Stimulated activated CD8-positive, alpha-beta memory T cell treated with anti-CD3 and anti-CD28 coated beads, Interleukin-2, amount 100 ng/mL, for 1 hour (primary cell): ENCODE measurements around the gene SMIM14.
A peak's percentile ranks its signal among the peaks of the same experiment; 100 is the strongest.
"Not testable (repeated sequence)": the region's sequence is repeated elsewhere in the genome, so short reads cannot be mapped to it uniquely, and the experiment has no call there.

Experiments
- DNase-seq, 2 donors: peaks; one replicate each; pipeline ENCODE4 v3.0.0-alpha.2; 2020; ENCODE audit warnings: low read depth in 2 of 2

Gene SMIM14

DNA sequence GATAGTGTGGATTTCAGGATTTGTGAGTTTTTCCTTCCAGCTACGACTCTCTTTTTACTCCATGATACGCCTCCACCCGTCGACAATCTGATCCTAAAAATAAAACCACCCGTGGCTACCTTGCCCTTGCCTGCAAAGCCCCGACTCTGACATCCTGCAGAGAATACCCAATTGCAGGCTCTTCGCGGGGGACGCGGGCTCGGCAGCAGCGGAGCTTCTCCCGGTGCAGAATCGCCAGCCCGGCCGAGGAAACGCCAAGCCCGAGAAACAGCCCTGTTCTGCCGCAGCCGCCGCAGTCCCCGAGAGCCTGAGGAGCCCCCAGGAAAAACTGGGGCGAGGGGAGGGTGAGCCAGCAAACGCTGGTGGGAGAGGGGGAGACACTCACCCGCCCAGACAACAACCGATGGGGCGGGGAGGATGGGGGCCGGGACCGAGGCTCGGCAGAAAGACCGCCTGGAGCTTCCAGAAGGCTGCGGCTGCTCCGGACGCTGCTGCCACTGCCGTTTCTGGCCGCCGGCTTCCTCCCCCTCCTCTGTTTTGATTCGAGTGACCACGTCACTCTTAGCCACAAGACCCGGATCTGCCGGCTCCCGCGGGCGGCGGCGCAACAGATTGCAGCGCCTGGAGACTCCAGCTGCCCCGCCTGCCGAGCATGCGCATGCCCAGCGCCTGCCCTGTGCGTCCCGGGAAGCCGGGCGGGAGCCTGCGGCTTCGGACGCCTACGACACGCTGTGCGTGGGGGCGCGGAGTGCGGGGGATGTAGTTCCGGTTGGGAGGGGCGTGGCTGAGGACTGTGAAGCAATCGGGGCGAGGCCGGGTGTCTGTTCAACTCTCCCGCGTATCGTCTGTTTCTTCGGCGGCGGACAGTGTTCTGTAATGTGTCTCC is at the start of gene SMIM14:
Gene SMIM14 (minus strand): TSS at position 512 of the 886 bp plus-strand sequence. CDS start 33,720 bp downstream, outside the sequence.
- DNase-seq: peak; percentile 79 to 81

DNA sequence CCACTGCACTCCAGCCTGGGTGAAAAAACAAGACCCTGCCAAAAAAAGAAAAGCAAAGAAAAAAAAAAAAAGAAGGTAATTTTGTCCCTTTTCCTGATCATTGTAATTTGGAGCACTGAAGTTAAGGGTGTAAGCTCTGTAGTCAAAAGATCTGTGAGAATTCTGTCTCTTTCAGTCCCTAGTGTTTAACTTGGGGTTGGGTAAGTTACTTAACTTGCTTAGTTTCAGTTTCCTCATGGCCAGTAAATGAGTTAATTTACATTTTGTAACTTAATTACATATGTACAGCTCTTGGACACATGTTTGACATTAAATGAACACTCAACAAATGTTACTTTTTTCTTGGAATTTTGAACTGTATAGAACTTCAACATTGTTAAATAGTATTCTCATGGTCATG is 48.3 kb upstream of the SMIM14 start:
- no peak for DNase-seq

DNA sequence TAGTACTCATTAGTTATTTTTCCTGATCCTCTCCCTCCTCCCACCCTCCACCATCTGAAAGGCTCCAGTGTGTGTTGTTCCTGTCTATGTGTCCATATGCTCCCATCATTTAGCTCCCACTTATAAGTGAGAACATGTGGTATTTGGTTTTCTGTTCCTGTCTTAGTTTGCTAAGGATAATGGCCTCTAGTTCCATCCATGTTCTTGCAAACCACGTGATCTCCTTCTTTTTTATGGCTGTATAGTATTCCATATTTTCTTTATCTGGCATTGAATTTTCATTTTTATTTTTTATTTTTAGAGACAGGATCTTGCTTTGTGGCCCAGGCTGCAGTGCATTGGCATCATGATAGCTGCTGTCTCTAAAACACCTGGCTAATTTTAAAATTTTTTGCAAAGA is 47.3 kb upstream of the SMIM14 start:
- no peak for DNase-seq

DNA sequence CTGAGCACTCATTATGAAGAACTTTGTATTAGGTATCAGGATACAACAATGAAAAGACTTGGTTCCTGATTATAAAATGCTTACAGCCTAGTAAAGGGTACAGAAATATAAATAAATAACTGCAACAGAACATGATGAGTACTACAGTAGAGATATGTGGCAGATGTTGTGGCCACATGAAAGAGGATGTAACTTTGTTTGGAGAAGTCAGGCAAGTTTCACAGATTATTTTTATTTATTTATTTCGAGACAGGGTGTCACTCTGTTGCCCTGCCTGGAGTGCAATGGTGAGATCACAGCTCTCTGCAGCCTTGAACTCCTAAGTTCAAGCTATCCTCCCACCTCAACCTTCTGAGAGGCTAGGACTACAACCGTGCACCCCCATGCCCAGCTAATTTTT is 43.5 kb upstream of the SMIM14 start:
- DNase-seq: no peak

DNA sequence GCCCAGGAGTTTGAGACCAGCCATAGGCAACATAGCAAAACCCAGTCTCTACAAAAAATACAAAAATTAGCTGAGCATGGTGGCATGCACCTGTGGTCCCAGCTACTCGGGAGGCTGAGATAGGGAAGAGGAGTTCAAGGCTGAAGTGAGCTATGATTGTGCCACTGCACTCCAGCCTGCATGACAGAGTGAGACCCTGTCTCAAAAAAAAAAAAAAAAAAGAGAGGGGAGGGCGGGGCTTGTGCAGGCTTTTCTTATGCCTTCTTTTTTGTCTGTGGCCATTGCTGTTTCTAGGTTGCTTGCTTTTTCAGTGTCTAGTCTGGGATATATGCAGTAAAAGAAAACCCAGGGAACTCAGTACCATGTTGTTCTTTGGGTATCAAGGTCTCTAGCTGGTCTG is 42.3 kb upstream of the SMIM14 start:
- DNase-seq: not testable (repeated sequence)

DNA sequence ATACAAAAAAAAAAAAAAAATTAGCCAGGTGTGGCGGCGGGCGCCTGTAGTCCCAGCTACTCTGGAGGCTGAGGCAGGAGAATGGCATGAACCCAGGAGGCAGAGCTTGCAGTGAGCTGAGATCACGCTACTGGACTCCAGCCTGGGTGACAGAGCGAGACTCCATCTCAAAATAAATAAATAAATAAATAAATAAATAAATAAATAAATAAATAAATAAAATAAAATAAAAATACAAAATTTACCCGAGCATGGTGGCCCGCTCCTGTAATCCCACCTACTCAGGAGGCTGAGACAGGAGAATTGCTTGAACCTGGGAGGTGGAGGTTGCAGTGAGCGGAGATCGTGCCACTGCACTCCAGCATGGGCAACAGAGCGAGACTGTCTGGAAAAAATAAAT is 37.0 kb upstream of the SMIM14 start:
- not testable (repeated sequence) for DNase-seq

DNA sequence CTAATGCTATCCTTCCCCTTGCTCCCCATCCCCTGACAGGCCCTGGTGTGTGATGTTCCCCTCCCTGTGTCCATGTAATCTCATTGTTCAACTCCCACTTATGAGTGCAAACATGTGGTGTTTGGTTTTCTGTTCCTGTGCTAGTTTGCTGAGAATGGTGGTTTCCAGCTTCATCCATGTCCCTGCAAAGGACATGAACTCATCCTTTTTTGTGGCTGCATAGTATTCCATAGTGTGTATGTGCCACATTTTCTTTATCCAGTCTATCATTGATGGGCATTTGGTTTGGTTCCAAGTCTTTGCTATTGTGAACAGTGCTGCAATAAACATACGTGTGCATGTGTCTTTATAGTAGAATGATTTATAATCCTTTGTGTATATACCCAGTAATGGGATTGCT is 31.6 kb upstream of the SMIM14 start:
- not testable (repeated sequence) for DNase-seq

DNA sequence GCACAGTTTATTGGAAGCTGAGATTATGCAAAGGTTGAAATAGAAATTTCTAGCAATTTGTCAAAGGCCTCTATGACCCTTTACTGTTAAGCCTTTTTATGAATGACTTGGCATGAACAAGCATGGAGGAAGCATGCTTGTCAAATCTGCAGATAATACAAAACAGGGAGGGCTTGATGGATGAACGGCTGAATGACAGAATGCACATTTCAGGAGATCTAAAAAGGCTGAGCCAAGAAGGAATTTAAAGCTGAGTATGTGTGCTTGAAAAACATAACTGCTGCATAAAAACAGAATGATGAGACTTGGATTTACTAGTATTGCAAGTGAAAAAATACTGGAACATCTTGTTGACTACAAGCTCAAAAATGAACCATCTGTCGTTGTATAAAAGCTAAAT is 30.2 kb upstream of the SMIM14 start:
- DNase-seq: no peak

DNA sequence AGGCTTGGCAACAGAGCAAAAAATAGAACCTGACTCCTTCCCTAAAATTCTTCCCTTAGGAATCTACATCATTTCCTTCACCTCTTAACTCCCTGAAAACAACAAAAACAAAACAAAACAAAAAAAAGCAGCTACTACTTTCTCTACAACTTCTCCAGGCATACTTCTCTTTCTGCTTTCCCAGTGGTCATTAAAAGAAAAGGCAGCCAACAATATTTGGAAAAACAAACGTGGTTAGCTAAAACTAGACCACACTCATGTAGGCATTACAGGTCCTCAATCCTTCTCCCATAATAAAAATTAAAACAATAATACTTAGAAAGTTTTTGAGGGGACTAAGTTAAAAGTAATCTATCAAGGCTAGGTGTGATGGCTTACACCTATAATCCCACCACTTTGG is 29.0 kb upstream of the SMIM14 start:
- DNase-seq: no peak

DNA sequence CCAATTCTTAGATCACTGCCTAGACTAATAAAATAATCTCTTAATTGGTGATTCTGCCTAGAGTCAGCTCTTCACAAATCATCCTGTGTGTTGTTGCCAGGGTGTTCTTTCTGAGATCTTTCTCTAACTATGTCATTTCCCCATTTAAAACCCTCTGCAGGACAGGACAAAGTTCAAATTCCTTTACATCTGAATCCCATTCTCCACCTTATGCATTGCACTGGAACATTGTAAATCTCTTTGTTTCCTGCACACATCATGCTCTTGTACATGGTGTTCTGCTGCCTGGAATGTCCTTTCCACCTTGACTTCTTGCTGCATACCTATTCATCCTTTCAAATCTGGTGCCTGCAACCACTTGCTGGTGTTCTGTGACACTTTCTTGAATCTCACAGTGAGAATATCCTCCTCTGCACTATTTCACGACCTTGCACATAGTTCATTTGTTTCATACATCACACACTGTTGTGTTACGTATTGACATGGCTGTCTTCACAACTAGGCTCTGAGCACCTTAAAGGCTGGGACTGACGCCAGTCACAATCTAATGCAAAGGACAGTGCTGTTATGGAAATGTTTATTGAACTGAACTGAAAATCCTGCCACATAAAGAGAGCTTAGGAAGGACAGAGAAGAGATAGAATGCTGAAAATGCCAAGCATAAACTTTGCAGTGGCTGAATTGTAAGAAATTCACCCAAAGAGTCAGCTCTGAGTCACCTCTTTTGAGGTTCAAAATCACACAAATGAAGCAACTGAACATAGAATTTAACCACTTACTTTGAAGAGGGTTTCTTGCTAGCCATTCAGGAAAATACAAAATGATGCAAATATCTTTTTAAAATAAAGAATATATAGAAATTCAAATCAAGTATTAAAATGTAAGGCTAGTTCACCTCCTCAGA is 26.4 kb upstream of the SMIM14 start:
- DNase-seq: no peak

DNA sequence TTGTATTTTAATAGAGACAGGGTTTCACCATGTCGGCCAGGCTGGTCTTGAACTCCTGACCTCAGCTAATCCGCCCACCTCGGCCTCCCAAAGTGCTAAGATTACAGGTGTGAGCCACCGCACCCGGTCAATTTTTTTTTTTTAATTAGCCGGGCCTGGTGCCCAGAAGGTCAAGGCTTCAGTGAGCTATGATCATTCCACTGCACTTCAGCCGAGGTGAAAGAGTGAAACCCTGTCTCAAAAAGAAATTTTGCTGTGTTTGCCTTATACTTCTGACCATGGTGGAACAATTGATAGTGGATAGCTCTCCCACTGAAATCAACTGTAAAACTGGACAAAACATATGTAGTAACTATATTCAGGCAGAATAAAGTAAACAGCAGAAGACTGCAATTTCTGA is 24.0 kb upstream of the SMIM14 start:
- DNase-seq: no peak

DNA sequence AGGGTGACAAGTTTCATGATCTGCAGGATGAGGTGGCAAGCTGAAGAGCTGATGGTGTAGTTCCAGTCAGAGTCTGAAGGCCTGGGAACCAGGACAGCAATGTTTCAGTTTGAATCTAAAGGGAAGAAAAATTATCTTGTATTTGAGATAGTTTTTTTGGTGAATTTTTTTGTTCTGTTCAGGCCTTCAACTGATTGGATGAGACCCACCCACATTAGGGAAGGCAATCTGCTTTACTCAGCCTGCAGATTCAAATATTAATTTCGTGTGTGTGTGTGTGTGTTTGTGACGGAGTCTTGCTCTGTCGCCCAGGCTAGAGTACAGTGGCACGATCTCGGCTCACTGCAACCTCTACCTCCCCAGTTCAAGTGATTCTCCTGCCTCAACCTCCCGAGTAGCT is 22.1 kb upstream of the SMIM14 start:
- DNase-seq: no peak

DNA sequence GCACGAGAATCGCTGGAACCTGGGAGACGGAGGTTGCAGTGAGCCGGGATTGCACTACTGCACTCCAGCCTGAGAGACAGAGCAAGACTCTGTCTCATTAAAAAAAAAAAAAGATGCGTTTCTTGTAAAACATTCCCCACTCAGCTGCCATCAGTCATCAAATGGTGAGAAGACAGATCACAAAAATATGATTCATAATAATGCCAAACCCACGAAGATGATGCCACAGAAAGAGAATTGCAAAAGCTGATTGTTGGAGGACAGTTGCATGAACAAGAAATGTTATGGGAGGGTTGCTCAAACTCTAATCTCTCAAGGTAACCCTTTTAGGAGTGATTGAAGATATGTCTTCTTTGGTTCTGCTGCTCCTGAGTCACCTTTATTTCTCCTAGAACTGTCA is 21.4 kb upstream of the SMIM14 start:
- DNase-seq: no peak

DNA sequence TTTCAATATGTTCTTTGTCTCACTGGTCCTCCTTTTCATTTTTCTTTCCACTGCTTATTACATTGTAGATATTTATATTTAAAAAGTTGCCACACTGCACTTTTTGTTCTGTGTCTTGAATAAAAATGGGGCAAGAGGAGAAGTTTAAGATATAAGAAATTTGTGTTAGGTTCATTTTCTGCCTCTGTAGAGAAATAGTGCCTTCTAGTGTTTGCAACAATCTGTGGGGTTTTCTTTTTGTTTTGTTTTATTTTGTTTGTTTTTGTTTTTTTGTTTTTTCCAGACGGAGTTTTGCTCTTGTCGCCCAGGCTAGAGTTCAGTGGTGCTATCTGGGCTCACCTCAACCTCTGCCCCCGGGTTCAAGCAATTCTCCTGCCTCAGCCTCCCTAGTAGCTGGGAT is 20.1 kb upstream of the SMIM14 start:
- no peak for DNase-seq

DNA sequence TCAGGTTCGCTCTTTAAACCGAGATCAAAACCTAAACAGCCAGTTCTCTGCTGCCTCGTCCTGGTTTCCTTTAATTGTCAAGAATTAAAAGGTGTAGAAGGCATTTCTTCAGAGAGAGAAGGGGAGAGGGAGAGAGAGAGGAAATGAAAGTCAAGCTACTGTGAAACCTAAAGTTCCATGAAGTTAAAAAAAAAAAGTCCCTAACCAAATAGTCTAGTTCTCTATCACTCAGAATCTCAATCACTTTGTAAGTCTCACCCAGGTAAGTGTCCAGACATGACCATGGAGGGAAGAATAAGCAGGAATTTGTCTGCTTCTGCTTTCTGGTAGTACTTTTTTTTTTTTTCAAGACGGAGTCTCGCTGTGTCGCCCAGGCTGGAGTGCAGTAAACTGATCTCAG is 18.8 kb upstream of the SMIM14 start:
- DNase-seq: no peak

DNA sequence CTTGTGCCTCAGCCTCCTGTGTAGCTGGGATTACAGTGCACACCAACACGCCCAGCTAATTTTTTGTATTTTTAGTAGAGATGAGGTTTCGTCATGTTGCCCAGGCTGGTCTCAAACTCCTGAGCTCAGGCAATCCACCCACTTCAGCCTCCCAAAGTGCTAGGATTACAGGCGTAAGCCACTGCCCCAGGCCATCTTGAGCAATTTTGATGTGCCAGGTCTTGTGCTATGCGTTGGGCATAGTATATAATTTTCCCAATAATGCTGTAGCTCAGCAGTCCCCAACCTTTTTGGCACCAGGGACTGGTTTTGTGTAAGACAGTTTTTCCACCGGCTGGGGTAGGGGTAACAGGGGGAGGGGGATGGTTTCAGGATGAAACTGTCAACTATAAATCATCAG is 18.0 kb upstream of the SMIM14 start:
- DNase-seq: not testable (repeated sequence)

DNA sequence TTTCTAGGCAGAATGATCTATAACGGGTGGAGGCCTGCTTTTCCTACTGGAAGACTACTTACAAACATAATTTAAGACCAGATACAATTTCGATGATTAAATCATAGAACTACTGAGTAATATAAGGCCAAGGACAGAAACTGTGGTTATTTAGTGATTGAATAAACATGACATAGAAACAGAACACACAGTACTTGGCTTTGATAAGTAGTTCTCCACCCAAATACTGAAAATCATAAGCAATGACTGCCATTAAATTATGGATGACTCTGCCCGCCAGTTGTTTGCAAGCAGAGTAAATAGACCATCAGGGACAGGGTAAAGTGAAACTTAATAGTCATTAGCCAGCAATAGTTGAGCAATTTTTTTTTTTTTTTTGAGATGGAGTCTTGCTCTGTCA is 17.2 kb upstream of the SMIM14 start:
- DNase-seq: no peak

DNA sequence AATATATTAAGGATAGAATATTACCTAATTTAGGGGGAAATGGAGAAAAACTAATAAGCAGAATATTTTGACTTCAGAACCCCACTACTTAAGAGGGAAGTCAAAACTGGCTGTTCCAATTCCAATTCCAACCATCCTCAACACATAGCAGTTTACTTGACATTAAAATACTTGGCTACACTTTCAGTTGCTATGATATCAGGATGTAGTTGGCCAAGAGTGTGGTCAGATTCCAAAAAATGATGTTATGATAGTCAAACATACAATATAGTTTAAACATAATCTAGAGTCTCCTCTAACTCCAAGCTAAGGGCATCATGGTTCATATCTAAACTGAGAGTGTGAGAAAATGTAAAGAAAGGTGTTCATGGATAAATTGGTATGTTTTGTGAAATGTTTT is 16.5 kb upstream of the SMIM14 start:
- no peak for DNase-seq

DNA sequence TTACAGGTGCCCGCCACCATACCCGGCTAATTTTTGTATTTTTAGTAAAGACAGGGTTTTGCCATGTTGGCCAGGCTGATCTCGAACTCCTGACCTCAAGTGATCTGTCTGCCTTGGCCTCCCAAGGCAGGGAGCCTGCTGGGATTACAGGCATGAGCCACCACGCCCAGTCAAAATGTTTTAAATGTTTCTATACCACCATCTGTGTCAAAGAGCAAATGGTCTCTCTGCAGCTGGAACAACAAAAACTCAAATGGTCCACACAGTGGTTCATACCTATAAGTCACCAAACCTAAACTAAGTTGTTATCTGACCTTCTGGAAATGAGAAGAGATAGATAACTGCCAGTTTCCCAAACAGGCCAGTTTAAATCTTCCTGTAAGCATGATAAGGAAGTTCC is 12.9 kb upstream of the SMIM14 start:
- not testable (repeated sequence) for DNase-seq

DNA sequence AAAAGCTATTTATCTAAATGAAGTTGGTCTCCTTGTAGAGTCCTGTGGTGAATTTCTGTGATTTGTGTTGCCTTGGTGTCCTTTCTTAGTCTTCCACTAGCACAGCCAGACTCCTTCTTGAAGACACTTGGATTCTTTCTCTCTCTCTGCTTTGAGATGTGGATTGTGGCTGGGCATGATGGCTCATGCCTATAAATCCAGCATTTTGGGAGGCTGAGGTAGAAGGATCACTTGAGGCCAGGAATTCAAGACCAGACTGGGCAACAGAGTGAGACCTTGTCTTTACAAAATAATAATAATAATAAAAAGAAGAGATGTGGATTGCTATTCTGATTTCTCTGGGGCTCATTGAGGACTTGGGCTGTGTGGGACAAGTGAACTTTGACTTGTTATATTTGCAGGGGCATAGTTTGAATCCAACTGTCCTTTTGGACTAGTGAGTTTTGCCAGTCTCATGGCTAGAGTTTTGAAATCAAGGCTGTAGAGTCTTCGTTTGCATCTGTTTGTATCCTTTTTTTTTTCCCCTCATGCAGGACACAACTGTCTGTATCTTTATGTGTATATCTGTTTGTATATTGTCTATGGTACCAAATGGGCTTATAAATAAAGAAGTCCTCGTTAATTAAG is 11.1 kb upstream of the SMIM14 start:
- DNase-seq: no peak

DNA sequence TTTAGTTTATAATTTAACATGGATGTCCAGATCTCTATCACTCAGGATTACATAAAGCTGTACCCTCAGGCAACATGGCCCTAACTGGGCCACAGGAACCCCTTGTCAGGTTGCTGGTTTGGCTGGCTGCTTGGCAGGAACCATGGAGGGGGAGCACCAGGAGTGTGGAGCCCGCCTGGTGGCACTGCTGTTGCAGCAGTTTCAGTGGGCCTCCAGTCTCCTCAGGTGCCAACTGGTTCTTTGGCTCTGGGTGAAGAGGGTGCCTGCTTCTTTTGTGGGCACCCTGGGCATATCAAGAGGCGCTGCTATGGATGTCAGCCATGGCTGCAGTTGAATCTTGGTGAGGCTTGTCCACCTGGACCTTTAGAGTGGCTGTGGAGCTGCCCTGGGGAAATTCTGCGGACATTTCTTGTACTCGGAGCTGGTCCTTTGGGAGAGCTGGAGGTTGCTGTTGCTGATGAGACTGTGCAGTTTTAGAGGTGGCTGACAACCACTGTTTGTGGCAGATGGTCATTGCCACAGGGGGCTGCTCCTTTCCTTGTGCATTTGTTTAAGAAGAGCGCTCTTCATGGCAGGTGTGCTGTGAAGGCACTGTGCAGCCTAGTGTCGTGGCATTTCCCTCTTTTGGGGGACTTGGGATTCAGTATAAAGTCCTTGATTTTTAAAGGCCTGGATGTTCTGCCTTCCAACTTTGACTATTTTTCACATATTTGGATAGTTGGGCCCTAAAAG is 10.3 kb upstream of the SMIM14 start:
- no peak for DNase-seq

DNA sequence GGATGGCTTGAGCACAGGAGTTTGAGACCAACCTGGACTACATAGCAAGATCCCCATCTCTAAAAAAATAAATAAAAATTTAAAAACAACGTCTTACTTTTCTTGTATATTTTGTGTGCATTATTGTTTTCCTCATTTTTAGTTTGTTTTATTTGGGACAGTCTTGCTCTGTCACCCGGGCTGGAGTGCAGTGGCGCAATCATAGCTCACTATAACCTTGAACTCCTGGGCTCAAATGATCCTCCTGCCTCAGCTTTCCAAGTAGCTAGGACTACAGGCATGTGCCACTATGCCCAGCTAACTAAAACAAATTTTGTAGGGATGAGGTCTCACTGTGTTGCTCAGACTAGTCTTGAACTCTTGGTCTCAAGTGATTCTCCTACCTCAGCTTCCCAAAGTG is 9.5 kb upstream of the SMIM14 start:
- DNase-seq: no peak
